RWPE2 (cell line): ENCODE results near the gene CCDC146.
"Not testable (repeated sequence)": the region's sequence is repeated elsewhere in the genome, so short reads cannot be mapped to it uniquely, and the experiment has no call there.

Experiments used
- ATAC-seq: fragments of 200-7000 bp; cut with Tn5 transposase; 3 replicates; pipeline ENCODE4 v1.9.1; 2021; ENCODE audit warnings: low read depth
- DNase-seq: peaks from one replicate; pipeline ENCODE4 v3.0.0-alpha.2; 2020; ENCODE audit warnings: low spot score
- H3K27ac ChIP-seq: fragments of 450-650 bp; 2 replicates; pipeline ENCODE4 v1.5.1; 2017; ENCODE audit warnings: mild to moderate bottlenecking; ENCODE audit not compliant: poor library complexity, severe bottlenecking
- H3K27me3 ChIP-seq: fragments of 250-450 bp; sonication (Bioruptor Pico); 2 replicates; pipeline ENCODE4 v1.5.1; 2021; ENCODE audit warnings: mild to moderate bottlenecking, moderate library complexity; ENCODE audit not compliant: insufficient read depth, poor library complexity, severe bottlenecking
- H3K36me3 ChIP-seq: fragments of 250-450 bp; sonication (Bioruptor Pico); 2 replicates; pipeline ENCODE4 v1.5.1; 2020; ENCODE audit warnings: low read depth, mild to moderate bottlenecking, moderate library complexity
- H3K4me1 ChIP-seq: fragments of 250-450 bp; sonication (Bioruptor Pico); 2 replicates; pipeline ENCODE4 v1.5.1; 2021; ENCODE audit warnings: mild to moderate bottlenecking, moderate library complexity; ENCODE audit not compliant: insufficient read depth, poor library complexity, severe bottlenecking
- H3K4me3 ChIP-seq: fragments of 250-450 bp; sonication (Bioruptor Pico); 2 replicates; pipeline ENCODE4 v1.5.1; 2021; ENCODE audit warnings: mild to moderate bottlenecking, moderate library complexity; ENCODE audit not compliant: severe bottlenecking
- H3K9me3 ChIP-seq: fragments of 250-450 bp; sonication (Bioruptor Pico); 2 replicates; pipeline ENCODE4 v1.5.1; 2021; ENCODE audit warnings: mild to moderate bottlenecking, moderate library complexity; ENCODE audit not compliant: severe bottlenecking
- CTCF ChIP-seq: fragments of 450-650 bp; IDR thresholded peaks from one replicate; pipeline ENCODE4 v1.5.1; 2017; ENCODE audit warnings: mild to moderate bottlenecking, moderate library complexity; ENCODE audit not compliant: poor library complexity, severe bottlenecking

Gene CCDC146

GRCh38 chr7:77177321-77177904 lies 55.0 kb downstream of the CCDC146 start:
- not testable (repeated sequence) for H3K36me3 ChIP-seq, DNase-seq, H3K27ac ChIP-seq, ATAC-seq, H3K4me1 ChIP-seq, H3K4me3 ChIP-seq, H3K9me3 ChIP-seq, H3K27me3 ChIP-seq

DNA sequence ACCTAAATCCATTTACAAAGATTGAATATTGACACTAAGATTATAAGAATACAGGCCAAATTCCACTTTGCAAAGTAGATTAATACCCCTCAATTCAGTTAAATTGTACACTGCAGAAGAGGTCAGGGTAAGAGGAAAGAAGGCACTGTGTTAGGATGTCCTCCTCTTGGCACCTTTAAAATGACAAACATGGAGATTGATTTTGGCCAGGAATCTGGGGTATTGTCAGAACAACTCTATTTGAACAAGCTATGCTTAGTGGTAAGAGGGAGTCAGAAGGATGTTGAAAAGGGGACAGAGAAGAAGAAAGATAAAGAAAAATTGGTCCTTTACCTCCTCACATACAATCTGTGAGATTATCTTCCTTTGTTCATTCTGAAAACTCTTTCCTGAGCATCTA lies 55.6 kb downstream of the CCDC146 start:
- not testable (repeated sequence) for H3K36me3 ChIP-seq, H3K27me3 ChIP-seq, H3K4me1 ChIP-seq, H3K27ac ChIP-seq, ATAC-seq, DNase-seq, H3K4me3 ChIP-seq, H3K9me3 ChIP-seq

GRCh38 chr7:77181015-77181595 lies 58.7 kb downstream of the CCDC146 start:
- no peak for DNase-seq
- no peak overlapping the region for H3K4me3 ChIP-seq
- H3K9me3 ChIP-seq, result no peaks in the 10 kb centered on the region
- H3K27ac ChIP-seq, result no peak overlapping the region
- no peaks in the 10 kb centered on the region for H3K4me1 ChIP-seq
- ATAC-seq, result no peak
- no peak for TF ChIP-seq CTCF
- H3K36me3 ChIP-seq, result no peaks in the 10 kb centered on the region
- H3K27me3 ChIP-seq, result no peaks in the 10 kb centered on the region

GRCh38 chr7:77181734-77182133 lies 59.3 kb downstream of the CCDC146 start:
- Histone ChIP-seq H3K4me1 (no peaks in the 10 kb centered on the region), H3K9me3 (no peaks in the 10 kb centered on the region), H3K4me3 (no peak overlapping the region), H3K27me3 (no peaks in the 10 kb centered on the region), H3K27ac (no peak overlapping the region), H3K36me3 (no peaks in the 10 kb centered on the region)
- DNase-seq, result no peak
- no peak for TF ChIP-seq CTCF
- ATAC-seq, result no peak

DNA sequence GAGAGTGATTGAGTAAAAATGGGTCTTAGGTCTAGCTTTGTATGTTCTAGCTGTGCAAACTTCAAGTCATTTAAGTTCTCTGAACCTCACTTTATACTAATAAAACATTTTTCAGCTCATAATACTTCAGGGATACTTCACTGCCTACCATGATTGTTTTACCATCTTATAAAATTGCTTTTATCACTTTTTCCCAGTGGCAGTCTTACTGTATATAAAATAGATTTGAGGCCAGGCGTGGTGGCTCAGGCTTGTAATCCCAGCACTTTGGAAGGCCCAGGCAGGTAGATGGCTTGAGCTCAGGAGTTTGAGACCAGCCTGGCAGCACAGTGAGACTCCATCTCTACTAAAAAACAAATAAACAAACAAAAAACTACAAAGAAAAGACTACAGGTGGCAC lies 59.8 kb downstream of the CCDC146 start:
- H3K9me3 ChIP-seq, result no peaks in the 10 kb centered on the region
- H3K4me3 ChIP-seq, result no peak overlapping the region
- H3K36me3 ChIP-seq, result no peaks in the 10 kb centered on the region
- no peak for TF ChIP-seq CTCF
- DNase-seq (no peak), ATAC-seq (no peak)
- no peaks in the 10 kb centered on the region for H3K27me3 ChIP-seq
- no peaks in the 10 kb centered on the region for H3K4me1 ChIP-seq
- no peak overlapping the region for H3K27ac ChIP-seq

- DNase-seq (no peak), ATAC-seq (no peak)
- Histone ChIP-seq H3K4me1 (no peaks in the 10 kb centered on the region), H3K4me3 (no peak overlapping the region), H3K36me3 (no peaks in the 10 kb centered on the region), H3K27ac (no peak overlapping the region), H3K9me3 (no peaks in the 10 kb centered on the region), H3K27me3 (no peaks in the 10 kb centered on the region)
- no peak for TF ChIP-seq CTCF
Observed at GRCh38 chr7:77184463-77184862, 62.0 kb downstream of the CCDC146 start.
